Jurkat, Clone E6-1 (cell line): ENCODE data around the gene ZNF835. TPM values are rescaled to one million over a fixed set of nuclear protein-coding genes. Genes with fewer than 3 reads are reported as not detected.
"Not testable (repeated sequence)": the region's sequence is repeated elsewhere in the genome, so short reads cannot be mapped to it uniquely, and the experiment has no call there.

Experiments
- DNase-seq: peaks from one replicate; pipeline ENCODE4 v3.0.0-alpha.2; 2011; ENCODE audit warnings: low read depth, low spot score
- H3K4me3 ChIP-seq: 2 replicates; pipeline ENCODE4 v1.5.1; 2011; ENCODE audit warnings: mild to moderate bottlenecking, low read length, control low read depth, moderate library complexity
- polyA plus RNA-seq: library from polyadenylated mRNA; unstranded; fragments of >200 nt; gene quantifications from one replicate; pipeline ENCODE4 v1.2.1, GENCODE V29; 2012; ENCODE audit warnings: missing spikeins; ENCODE audit not compliant: insufficient read length, insufficient read depth

Gene ZNF835
- not detected for polyA plus RNA-seq

DNA sequence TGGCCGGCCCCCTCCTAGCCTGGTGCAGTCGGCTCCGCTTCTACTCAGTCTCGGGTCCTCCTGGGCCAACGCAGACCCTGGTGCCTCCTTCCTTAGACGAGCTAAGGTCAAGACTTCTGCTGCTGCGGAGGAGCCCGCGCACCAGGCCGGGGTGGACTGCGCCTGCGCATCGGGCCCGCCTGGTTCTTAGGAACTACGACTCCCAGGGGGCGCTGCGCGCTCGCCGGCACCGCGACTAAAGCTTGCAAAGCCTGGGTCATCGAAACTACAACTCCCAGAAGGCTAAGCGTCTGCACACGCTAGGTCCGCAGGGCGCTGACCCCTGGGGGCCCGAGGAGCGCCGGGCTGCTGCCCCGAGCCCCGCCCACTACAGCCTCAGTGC lies at the start of gene ZNF835:
Gene ZNF835 (minus strand): TSS at position 145 of the 382 bp plus-strand sequence. CDS start 6,559 bp downstream, outside the sequence.
- H3K4me3 ChIP-seq, result no peak within 1 kb of the TSS
- DNase-seq, result no peak

DNA sequence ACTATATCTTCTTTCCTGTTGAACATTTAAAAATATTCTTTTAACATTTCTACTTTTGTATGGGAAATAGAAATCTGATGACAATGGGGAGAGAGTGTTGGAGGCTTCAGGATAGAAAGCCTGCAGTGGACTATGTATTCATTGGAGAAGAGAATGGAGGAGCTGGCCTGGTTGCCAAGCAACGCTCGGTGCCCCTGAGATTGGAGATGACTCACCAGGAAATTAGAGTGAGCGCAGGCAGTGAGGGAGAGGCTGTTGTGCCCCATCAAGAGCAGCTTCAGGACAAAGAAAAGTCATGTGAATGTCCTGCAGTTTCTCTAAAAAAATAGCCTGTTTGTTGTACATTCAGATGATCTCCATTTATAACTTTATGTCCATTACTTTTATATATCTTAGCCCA lies 48.7 kb upstream of the ZNF835 start:
- no peak overlapping the region for H3K4me3 ChIP-seq
- DNase-seq, result no peak

DNA sequence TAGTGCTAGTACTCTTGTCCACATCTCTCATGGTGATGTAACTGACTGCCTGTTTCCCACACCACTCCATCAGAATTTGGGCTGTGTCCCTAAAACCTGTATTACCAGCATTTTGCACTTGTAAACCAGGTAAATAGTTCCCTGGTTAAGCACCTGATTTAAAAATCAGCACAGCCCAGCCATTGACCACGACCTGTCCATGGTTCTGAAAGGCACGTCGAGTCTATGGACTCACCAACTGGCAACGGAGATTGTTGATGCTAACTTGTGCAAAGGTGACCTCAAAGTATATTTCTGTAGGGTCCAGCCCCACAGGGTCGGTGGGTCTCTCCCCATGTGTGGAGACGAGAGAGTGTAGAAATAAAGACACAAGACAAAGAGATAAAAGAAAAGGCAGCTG lies 46.7 kb upstream of the ZNF835 start:
- DNase-seq, result no peak
- H3K4me3 ChIP-seq, result no peak overlapping the region

DNA sequence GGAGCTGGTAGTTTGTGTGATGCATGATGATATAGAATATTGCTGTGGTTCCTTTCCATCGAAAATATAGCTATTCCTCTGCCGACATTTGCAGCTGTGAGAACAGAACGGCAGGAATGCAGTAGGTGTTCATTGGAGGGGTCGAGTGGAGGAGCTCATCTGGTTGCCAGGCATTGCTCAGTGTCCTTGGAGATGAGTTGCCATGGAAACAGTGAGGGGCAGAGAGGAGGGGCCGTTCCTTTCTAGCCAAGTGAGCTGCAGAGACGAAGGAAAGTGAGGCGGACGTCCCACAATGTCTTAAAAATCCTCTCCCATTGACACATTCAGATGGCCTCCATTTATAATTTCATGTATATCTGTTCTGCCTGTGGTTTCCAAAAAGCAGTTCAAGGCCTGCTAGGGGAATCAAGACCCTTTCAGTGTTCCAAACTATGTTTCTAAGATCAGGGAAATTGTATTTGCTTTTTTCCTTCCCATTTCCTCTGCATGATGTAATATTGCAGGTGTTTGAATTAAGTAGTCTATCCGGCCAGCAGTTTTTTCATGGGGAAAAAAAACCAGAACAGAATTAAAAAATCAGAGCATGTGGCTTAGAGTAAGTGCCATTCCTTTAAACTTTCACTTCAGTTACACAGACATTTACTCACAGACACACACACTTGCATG lies 41.2 kb upstream of the ZNF835 start:
- H3K4me3 ChIP-seq, result no peak overlapping the region
- no peak for DNase-seq

DNA sequence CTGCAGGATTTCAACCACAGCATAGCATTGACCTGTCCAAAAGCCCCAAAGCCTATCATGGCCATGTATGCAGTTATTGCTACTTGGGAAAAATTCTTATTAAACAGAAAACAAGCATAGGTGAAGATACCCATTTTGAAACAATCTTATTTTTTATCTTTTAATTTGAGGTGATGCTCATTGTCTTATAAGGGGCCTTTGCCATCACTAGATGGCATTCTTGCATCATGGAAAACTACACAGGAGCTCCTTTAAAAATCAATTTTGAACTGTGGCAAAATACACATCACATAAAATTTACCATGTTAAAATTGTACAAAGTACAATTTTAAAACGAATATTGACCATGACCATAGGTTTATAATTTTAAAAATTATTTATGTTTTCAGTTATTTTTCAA lies 38.9 kb upstream of the ZNF835 start:
- no peak for DNase-seq
- H3K4me3 ChIP-seq, result no peak overlapping the region

DNA sequence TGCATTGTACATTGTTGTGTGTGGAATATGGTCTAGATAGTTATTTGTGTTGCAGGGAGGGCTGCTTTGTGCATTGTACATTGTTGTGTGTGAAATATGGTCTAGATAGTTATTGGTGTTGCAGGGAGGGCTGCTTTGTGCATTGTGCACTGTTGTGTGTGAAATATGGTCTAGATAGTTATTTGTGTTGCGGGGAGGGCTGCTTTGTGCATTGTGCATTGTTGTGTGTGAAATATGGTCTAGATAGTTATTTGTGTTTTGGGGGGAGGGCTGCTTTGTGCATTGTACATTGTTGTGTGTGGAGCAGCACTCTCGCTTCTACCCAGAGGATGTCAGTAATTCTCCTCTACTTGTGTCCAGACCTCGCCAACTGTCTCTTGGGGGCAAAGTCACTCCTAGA lies 36.3 kb upstream of the ZNF835 start:
- DNase-seq, result no peak
- no peak overlapping the region for H3K4me3 ChIP-seq

DNA sequence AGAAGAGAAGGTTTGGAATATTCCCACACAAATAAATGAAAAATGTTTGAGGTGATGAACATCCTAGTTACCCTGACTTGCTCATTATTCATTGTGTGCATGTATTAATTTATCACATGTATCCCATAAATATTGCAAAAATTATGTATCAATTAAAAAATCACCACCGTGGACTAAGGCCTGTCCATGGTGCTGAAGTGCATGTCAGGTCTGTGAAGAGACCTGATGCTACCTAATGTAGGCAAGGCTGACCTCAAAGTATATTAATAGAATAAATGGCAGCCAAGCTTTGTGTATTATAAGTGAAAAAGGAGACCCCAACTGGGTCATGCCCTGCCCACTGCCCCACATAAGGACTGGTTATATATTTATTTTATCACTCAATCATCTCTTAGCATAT lies 34.4 kb upstream of the ZNF835 start:
- H3K4me3 ChIP-seq, result no peak overlapping the region
- DNase-seq, result no peak

DNA sequence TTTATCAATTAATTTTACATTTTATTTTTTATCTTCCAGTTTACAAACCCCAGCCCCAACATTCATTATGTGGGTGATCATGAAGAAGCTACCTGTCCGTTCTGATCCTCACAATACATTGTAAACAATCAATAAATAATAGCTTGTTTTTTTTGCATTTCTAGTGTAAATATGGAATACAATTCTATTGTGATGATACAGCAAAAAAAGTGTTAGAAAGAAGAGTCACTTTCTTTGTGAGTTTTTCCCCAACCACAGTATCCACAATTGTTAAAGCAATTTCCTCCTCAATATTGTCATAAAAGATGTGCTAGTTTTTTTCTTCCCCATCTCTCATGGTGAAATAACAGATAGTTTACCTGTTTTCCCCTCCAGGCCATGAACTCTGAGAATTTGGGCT lies 30.3 kb upstream of the ZNF835 start:
- no peak overlapping the region for H3K4me3 ChIP-seq
- no peak for DNase-seq

DNA sequence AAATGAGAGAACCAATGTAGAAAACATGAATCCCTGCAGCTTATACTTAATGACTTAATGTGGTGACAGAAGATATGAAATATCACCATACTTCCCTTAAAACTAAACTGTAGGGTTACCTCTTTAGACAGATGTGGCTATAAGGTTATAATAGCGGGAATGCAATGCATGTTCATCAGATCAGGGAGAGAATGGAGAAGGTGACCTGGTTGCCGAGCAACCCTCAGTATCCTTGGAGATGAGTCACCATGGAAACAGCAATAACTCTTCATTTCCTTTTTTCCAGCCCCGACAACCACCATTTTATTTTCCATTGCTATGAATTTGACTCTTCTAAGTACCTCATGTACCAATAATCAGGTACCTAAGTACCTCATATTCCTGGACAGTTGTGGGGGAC lies 28.0 kb upstream of the ZNF835 start:
- no peak for DNase-seq
- H3K4me3 ChIP-seq, result no peak overlapping the region

DNA sequence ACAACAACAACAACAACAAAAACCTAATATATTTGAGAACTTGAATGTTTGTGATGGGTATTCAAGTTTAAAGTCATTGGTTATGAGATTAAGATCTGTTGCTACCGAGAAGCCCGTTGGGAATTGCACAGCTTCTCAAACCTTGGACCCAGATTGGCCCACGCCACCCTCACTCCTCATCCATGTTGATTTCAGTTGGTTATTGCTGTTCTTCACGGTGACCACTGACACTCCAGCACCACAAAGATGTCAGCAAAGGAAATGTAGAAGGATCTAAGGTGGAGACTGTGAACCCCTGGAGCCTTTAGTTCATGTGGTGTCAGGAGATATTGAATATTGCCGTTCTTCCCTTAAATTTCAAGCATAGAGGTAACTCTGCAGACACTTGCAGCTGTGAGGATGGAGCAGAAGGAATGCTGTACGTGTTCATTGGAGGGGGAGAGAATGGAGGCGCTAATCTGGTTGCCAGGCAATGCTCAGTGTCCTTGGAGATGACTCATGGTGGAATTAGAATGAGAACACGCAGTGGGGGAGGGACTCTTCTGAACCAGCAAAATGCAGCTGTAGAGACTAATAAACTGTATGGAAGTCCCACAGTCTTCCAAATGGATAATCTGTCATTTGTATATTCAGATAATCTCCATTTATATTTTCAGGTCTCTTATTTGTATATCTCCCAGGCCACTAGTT lies 20.8 kb upstream of the ZNF835 start:
- H3K4me3 ChIP-seq, result no peak overlapping the region
- DNase-seq, result no peak

DNA sequence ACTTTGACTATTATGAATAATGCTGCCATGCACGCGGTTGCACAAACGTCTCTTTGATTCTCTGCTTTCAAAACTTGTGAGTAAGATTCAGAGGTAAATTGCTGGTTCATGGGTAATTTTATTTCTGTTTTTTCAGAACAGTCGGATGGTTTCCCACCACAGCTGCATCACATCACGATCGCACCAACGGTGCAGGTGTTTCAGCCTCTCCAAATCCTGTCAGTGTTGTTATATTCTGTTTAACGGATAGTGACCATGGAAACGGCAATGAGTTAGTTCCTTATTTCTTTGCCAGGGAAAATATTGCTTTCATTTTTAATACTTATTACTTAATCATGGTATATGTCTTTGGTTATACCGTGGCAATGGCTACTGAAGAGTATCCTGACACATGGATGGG lies 19.1 kb upstream of the ZNF835 start:
- DNase-seq, result no peak
- no peak overlapping the region for H3K4me3 ChIP-seq

DNA sequence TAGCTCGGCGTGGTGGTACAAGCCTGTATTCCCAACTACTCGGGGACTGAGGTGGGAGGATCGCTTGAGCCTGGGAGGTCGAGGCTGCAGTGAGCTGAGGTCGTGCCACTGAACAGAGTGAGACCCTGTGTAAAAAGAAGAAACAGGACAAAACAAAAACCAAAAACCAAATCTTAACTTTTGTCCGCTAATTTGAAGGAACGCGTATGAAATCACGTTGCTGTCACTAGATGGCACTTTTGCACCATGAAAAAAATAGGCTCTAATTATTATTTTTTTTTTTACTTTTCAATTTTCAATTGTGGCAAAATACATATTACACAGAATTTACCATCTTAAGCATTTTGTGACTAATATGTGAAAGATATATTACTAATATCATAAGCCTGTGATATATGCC lies 17.6 kb upstream of the ZNF835 start:
- no peak for DNase-seq

DNA sequence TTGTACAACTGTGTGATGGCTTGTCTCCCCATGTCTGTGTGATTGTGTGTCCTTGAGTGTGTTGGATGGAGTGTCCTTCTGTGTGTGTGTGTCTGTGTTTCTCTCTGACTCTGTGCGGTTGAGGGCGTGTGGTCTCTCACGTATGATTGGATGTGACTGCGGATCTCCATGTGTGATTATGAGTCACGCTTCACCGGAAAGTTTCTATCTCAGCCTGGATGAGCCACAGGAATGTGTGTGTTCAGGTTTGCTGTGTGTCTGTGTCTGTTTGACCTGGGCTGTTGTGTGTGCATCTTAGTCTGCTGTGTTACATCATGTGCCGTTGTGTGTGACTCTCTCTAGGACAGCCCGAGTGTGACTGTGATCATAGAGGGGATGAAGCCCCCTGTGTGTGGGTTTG lies 15.5 kb upstream of the ZNF835 start:
- no peak overlapping the region for H3K4me3 ChIP-seq
- DNase-seq, result no peak

More for the DNA sequence above, 17.6 kb upstream of the ZNF835 start:
- H3K4me3 ChIP-seq, result no peak overlapping the region

DNA sequence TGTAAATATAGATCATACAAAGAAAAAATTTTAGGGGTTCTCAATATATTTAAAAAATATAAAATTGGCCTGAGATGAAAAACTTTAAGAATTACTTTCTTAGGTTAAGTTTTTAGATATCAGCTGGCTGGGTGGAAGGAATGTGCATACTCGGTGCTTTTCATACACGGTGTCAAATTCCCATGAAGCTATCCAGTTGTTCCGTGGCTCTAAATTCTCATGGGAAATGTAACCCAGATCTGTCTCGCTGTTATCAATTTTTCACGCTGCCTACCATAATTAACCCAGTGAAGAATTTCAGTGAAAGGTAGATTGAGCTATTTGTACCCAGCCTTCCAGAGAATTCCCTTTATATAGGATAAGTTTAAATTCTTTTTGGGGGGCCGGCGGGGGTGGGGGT lies 11.6 kb upstream of the ZNF835 start:
- no peak overlapping the region for H3K4me3 ChIP-seq
- no peak for DNase-seq

DNA sequence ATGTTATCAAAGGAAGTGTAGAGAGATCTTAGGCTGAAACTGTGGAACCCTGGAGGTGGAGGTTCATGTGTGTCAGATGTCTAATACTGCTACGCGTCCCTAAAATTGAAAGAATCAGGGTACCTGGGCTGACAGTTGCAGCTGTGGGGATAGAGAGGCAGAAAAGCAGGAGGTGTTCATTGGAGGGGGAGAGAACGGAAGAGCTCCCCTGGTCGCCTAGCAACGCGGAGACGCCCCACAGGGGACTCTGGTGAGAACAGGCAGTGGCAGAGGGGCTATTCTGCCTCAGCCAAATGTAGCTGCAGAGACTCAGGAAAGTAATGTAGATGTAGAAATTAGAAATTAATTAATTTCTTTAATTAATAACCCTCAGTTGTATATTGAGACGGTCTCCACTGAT lies 10.1 kb upstream of the ZNF835 start:
- no peak overlapping the region for H3K4me3 ChIP-seq
- DNase-seq, result no peak

DNA sequence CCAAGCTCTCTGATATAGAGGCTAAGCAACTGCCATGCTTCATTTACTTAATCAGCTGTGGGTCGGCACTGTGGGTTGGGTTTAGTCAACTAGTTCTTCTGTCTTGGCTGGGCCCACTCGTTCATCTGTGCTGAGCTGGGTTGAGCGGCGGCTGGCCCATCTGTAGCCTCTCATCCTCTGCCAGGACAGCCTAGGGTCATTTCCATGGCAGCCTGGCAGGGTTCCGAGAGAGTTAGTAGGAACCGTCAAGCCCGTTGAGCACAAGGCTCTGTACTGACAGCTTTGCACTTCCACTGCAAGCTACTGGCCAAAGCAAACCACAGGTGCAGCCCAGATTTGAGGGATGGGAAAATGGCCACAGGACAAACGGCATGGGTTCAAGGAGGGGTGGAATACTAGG lies 6.6 kb upstream of the ZNF835 start:
- no peak for DNase-seq
- H3K4me3 ChIP-seq, result no peak overlapping the region

DNA sequence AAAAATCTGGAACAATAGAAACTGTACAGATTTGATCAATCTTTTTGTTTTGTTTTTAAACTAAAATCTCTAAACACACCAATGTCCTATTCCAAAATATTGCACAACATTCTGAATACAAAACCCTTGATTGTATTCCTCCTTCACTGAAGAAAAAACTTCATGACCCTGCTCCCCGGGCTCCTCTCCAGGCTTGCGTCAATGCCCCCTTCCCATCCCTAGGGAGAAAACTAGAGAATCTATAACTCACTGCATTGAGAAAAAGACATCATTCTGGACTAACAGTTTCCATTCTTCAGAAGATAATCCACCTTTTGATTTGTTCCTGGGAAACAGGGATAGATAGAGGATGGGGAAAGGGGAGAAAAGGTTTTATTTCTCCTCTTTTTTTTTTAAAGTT lies 1.1 kb upstream of the ZNF835 start:
- DNase-seq, H3K4me3 ChIP-seq: not testable (repeated sequence)

DNA sequence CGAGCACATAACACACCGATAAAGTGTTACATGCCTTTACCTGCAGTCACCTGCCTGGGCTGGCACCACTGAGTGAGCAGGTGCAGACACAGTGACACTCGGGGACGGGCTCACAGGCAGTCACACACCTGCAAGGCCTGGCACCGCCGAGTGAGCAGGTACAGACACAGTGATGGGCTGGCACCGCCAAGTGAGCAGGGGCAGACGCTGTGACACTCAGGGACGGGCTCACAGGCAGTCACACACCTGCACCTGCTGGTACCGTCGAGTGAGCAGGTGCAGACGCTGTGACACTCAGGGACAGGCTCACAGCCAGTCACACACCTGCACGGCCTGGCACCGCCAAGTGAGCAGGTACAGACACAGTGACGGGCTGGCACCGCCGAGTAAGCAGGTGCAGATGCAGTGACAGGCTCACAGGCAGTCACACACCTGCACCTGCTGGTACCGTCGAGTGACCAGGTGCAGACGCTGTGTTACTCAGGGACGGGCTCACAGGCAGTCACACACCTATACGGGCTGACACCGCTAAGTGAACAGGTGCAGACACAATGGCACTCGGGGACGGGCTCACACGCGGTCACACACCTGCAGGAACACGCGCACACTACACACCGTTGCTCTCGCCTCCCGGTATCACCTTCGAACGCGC lies 470 bp downstream of the ZNF835 start:
- no peak overlapping the region for H3K4me3 ChIP-seq

DNA sequence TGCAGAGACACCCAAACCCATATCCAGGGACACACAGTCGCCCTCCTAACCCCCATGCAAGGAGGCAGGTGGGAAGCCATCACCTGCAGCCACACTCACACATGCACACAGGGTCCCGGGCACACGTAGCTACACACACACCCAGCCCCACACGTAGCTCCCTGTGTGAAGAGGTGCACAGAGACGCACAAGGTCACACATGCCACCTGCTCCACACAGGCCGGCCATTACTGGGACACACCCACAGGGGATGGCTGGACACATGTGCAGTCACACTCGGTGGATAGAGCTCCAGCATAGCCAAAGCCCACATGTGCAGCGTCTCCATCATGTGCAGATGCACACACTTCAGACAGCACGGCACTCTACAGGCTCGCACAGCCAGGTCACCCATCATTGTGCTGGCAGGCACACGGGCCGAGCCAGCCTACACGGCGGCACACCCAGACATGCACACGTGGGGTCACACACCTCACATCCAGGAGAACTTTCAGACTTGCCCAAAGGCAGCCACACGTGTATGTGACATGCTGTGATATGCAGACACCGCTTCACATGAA lies 1.1 kb downstream of the ZNF835 start:
- no peak for DNase-seq
- H3K4me3 ChIP-seq, result no peak overlapping the region

More for the DNA sequence above, 470 bp downstream of the ZNF835 start:
- DNase-seq, result no peak

DNA sequence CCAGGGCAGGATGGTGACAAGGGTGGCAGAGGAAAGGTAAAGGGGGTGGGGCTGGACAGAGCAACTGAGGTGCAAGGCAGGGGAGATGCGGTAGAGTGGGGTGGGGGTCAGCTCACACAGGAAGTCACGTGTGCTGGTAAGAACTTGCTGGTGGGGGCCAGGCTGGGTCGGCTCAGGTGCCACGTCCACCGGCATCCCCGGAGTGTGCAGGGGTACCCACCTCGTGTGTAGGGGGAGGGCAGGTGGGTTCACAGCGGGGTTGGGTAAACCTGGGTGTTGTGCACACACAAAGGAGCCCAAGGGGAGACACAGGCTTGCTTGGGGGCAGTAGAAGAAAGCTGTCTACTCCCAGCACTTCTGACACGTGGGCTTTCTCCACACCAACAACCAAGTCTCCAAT lies 2.9 kb downstream of the ZNF835 start:
- H3K4me3 ChIP-seq, result no peak overlapping the region
- no peak for DNase-seq
